ENCODE data around the gene TMTC2.

The TMTC2 gene

GRCh38 chr12:82866946-82867345, 180.2 kb downstream of the TMTC2 start:
- H3K36me3 ChIP-seq (ENCODE audit: low read depth) = no peaks in the 10 kb centered on the region
- no peaks in the 10 kb centered on the region for H3K27me3 ChIP-seq (ENCODE audit: insufficient read depth, poor library complexity, severe bottlenecking)
- no peak for TF ChIP-seq CTCF (IDR thresholded peaks at IDR 0.05; ENCODE audit: poor library complexity, severe bottlenecking)
- no peaks in the 10 kb centered on the region for H3K4me1 ChIP-seq (ENCODE audit: insufficient read depth, poor library complexity, severe bottlenecking)
- H3K9me3 ChIP-seq (ENCODE audit: severe bottlenecking) = no peaks in the 10 kb centered on the region
- H3K4me3 ChIP-seq (ENCODE audit: severe bottlenecking) = no peak overlapping the region
- ATAC-seq (ENCODE audit: low read depth) = no peak
- no peak overlapping the region for H3K27ac ChIP-seq (ENCODE audit: poor library complexity, severe bottlenecking)
- no peak for DNase-seq (ENCODE audit: low spot score)

GRCh38 chr12:82867762-82868500, 181.2 kb downstream of the TMTC2 start:
- Histone ChIP-seq H3K4me3 (ENCODE audit: severe bottlenecking) (no peak overlapping the region), H3K4me1 (ENCODE audit: insufficient read depth, poor library complexity, severe bottlenecking) (no peaks in the 10 kb centered on the region), H3K27ac (ENCODE audit: poor library complexity, severe bottlenecking) (no peak overlapping the region), H3K27me3 (ENCODE audit: insufficient read depth, poor library complexity, severe bottlenecking) (no peaks in the 10 kb centered on the region), H3K36me3 (ENCODE audit: low read depth) (no peaks in the 10 kb centered on the region), H3K9me3 (ENCODE audit: severe bottlenecking) (no peaks in the 10 kb centered on the region)
- TF ChIP-seq CTCF (IDR thresholded peaks at IDR 0.05; ENCODE audit: poor library complexity, severe bottlenecking) = no peak
- ATAC-seq (ENCODE audit: low read depth) = no peak
- DNase-seq (ENCODE audit: low spot score) = no peak

GRCh38 chr12:82870771-82871377, 184.2 kb downstream of the TMTC2 start:
- Histone ChIP-seq H3K27me3 (ENCODE audit: insufficient read depth, poor library complexity, severe bottlenecking) (no peaks in the 10 kb centered on the region), H3K27ac (ENCODE audit: poor library complexity, severe bottlenecking) (no peak overlapping the region), H3K9me3 (ENCODE audit: severe bottlenecking) (no peaks in the 10 kb centered on the region), H3K4me1 (ENCODE audit: insufficient read depth, poor library complexity, severe bottlenecking) (no peaks in the 10 kb centered on the region), H3K4me3 (ENCODE audit: severe bottlenecking) (no peak overlapping the region), H3K36me3 (ENCODE audit: low read depth) (no peaks in the 10 kb centered on the region)
- ATAC-seq (ENCODE audit: low read depth) = no peak
- TF ChIP-seq CTCF (IDR thresholded peaks at IDR 0.05; ENCODE audit: poor library complexity, severe bottlenecking) = no peak
- DNase-seq (ENCODE audit: low spot score) = no peak

GRCh38 chr12:82872088-82872487, 185.4 kb downstream of the TMTC2 start:
- DNase-seq (ENCODE audit: low spot score) (no peak), ATAC-seq (ENCODE audit: low read depth) (no peak)
- H3K4me1 ChIP-seq (ENCODE audit: insufficient read depth, poor library complexity, severe bottlenecking) = no peaks in the 10 kb centered on the region
- no peaks in the 10 kb centered on the region for H3K9me3 ChIP-seq (ENCODE audit: severe bottlenecking)
- no peaks in the 10 kb centered on the region for H3K27me3 ChIP-seq (ENCODE audit: insufficient read depth, poor library complexity, severe bottlenecking)
- H3K36me3 ChIP-seq (ENCODE audit: low read depth) = no peaks in the 10 kb centered on the region
- no peak overlapping the region for H3K4me3 ChIP-seq (ENCODE audit: severe bottlenecking)
- no peak overlapping the region for H3K27ac ChIP-seq (ENCODE audit: poor library complexity, severe bottlenecking)
- no peak for TF ChIP-seq CTCF (IDR thresholded peaks at IDR 0.05; ENCODE audit: poor library complexity, severe bottlenecking)

- no peaks in the 10 kb centered on the region for H3K27me3 ChIP-seq (ENCODE audit: insufficient read depth, poor library complexity, severe bottlenecking)
- no peak overlapping the region for H3K4me3 ChIP-seq (ENCODE audit: severe bottlenecking)
- no peak for ATAC-seq (ENCODE audit: low read depth)
- no peak overlapping the region for H3K27ac ChIP-seq (ENCODE audit: poor library complexity, severe bottlenecking)
- no peak for TF ChIP-seq CTCF (IDR thresholded peaks at IDR 0.05; ENCODE audit: poor library complexity, severe bottlenecking)
- H3K9me3 ChIP-seq (ENCODE audit: severe bottlenecking) = no peaks in the 10 kb centered on the region
- no peak for DNase-seq (ENCODE audit: low spot score)
- H3K36me3 ChIP-seq (ENCODE audit: low read depth) = no peaks in the 10 kb centered on the region
- H3K4me1 ChIP-seq (ENCODE audit: insufficient read depth, poor library complexity, severe bottlenecking) = no peaks in the 10 kb centered on the region
Observed at GRCh38 chr12:82873309-82873708, 186.6 kb downstream of the TMTC2 start.
